HCT116 (cell line): ENCODE measurements around the gene DNAAF8. TPM values are rescaled to one million over a fixed set of nuclear protein-coding genes. Genes with fewer than 3 reads are reported as not detected.

Experiments
- ATAC-seq: fragments of 200-7000 bp; cut with Tn5 transposase; 2 replicates; pipeline ENCODE4 v1.9.1; 2020; ENCODE audit warnings: mild to moderate bottlenecking, moderate library complexity
- Bru-seq: library from RNA; stranded (reverse); fragments of 400-500 nt; gene quantifications from one replicate; lab custom pipeline; 2021; lab: Mats Ljungman, UMichigan
- BruChase-seq, 2 experiments: library from RNA; stranded (reverse); fragments of 400-500 nt; gene quantifications; one replicate each; lab custom pipeline; 2021; lab: Mats Ljungman, UMichigan
- BruUV-seq: library from RNA; stranded (reverse); fragments of 400-500 nt; replicated peaks from 2 replicates; lab custom pipeline; 2021; lab: Mats Ljungman, UMichigan
- CTCF ChIA-PET: fragments of 300-600 bp; sonication (Branson Sonifier 250); formaldehyde crosslinking; loops from one replicate; lab custom pipeline; 2021; ENCODE audit warnings: antibody characterized with exemption; lab: Charles Lee
- POLR2A ChIA-PET: fragments of 300-600, 350-600 bp; sonication (Branson Sonifier 250); formaldehyde crosslinking; loops from one replicate; lab custom pipeline; 2021; ENCODE audit warnings: antibody characterized with exemption; lab: Charles Lee
- RAD21 ChIA-PET, 2 experiments: fragments of 300-600 bp; sonication (Branson Sonifier 250); formaldehyde crosslinking; loops; one replicate each; lab custom pipeline; 2023; ENCODE audit warnings: low total read pairs in 2 of 2; ENCODE audit not compliant: uncharacterized antibody in 2 of 2, unreplicated experiment in 2 of 2, low non-redundant PET in 1 of 2; lab: Charles Lee
- DNase-seq: peaks from one replicate; pipeline ENCODE4 v3.0.0-alpha.2; 2010; ENCODE audit warnings: low read depth, low spot score
- H2AFZ ChIP-seq: fragments of 200-600 bp; shearing (Covaris generic), sonication (generic); 2 replicates; pipeline ENCODE4 v1.6.1; 2017; ENCODE audit warnings: low read depth, mixed run types, mixed read lengths, antibody characterized with exemption, low read length; ENCODE audit not compliant: poor library complexity, severe bottlenecking
- H3K27ac ChIP-seq: 2 replicates; pipeline ENCODE4 v1.5.1; 2012; ENCODE audit warnings: low read depth, low read length
- H3K27me3 ChIP-seq: fragments of 200-600 bp; sonication (generic); 2 replicates; pipeline ENCODE4 v1.6.1; 2016; ENCODE audit warnings: mixed run types, low read length, mixed read lengths; ENCODE audit not compliant: insufficient read depth
- H3K36me3 ChIP-seq, 2 experiments: fragments of 200-500 bp in 1 of 2; fragments of 200-600 bp in 1 of 2; sonication (Bioruptor generic) in 1 of 2; sonication (generic) in 1 of 2; 2 replicates each; pipeline versions ENCODE4 v1.5.1 to v1.6.1; 2014 to 2016; ENCODE audit warnings: low read length in 2 of 2, inconsistent platforms in 1 of 2, mixed read lengths in 1 of 2, mixed run types in 1 of 2; ENCODE audit not compliant: insufficient read depth in 2 of 2, control insufficient read depth in 1 of 2
- H3K4me1 ChIP-seq, 2 experiments: fragments of 200-600 bp in 1 of 2; sonication (generic) in 1 of 2; 2 replicates each; pipeline versions ENCODE4 v1.5.1 to v1.6.1; 2012 to 2017; ENCODE audit warnings: low read length in 2 of 2, inconsistent platforms in 1 of 2, mild to moderate bottlenecking in 1 of 2, mixed read lengths in 1 of 2, mixed run types in 1 of 2, moderate library complexity in 1 of 2; ENCODE audit not compliant: insufficient read depth in 2 of 2, control insufficient read depth in 1 of 2
- H3K4me2 ChIP-seq: fragments of 200-600 bp; sonication (generic); 2 replicates; pipeline ENCODE4 v1.6.1; 2017; ENCODE audit warnings: mixed run types, low read length, mixed read lengths
- H3K4me3 ChIP-seq, 2 experiments: fragments of 200-600 bp in 1 of 2; sonication (generic) in 1 of 2; replicated peaks in 1 of 2; 2 replicates each; pipeline ENCODE4 v1.5.1; 2011 to 2016; ENCODE audit warnings: low read length in 2 of 2, control low read depth in 1 of 2, low read depth in 1 of 2, mild to moderate bottlenecking in 1 of 2, mixed read lengths in 1 of 2, mixed run types in 1 of 2
- H3K79me2 ChIP-seq: fragments of 200-600 bp; sonication (generic); 2 replicates; pipeline ENCODE4 v1.6.1; 2017; ENCODE audit warnings: mild to moderate bottlenecking, mixed run types, low read length, moderate library complexity, mixed read lengths; ENCODE audit not compliant: insufficient read depth
- H3K9ac ChIP-seq: fragments of 200-600 bp; sonication (generic); 2 replicates; pipeline ENCODE4 v1.6.1; 2016; ENCODE audit warnings: low read length, mixed read lengths
- H3K9me2 ChIP-seq: fragments of 200-600 bp; sonication (generic), shearing (Covaris generic); 2 replicates; pipeline ENCODE4 v1.6.1; 2017; ENCODE audit warnings: mixed run types, mild to moderate bottlenecking, moderate library complexity; ENCODE audit not compliant: insufficient read depth
- H3K9me3 ChIP-seq, 2 experiments: fragments of 200-500 bp in 1 of 2; fragments of 200-600 bp in 1 of 2; sonication (Bioruptor generic) in 1 of 2; sonication (generic) in 1 of 2; 2 replicates each; pipeline ENCODE4 v1.6.1; 2014 to 2017; ENCODE audit warnings: low read length in 2 of 2, mixed read lengths in 2 of 2, inconsistent platforms in 1 of 2, low read depth in 1 of 2, mild to moderate bottlenecking in 1 of 2, mixed run types in 1 of 2, moderate library complexity in 1 of 2; ENCODE audit not compliant: control insufficient read depth in 1 of 2, insufficient read depth in 1 of 2
- H4K20me1 ChIP-seq: fragments of 200-600 bp; sonication (generic), shearing (Covaris generic); 2 replicates; pipeline ENCODE4 v1.6.1; 2017; ENCODE audit warnings: mixed run types, mild to moderate bottlenecking, moderate library complexity; ENCODE audit not compliant: insufficient read depth
- CBX3 ChIP-seq: IDR thresholded peaks from 2 replicates; pipeline ENCODE4 v1.6.1; 2012; ENCODE audit warnings: low read depth
- CEBPB ChIP-seq: IDR thresholded peaks from 2 replicates; pipeline ENCODE4 v1.6.1; 2012; ENCODE audit warnings: low read depth
- EGR1 ChIP-seq: IDR thresholded peaks from 2 replicates; pipeline ENCODE4 v1.6.1; 2012; ENCODE audit warnings: low read depth
- ELF1 ChIP-seq: IDR thresholded peaks from 2 replicates; pipeline ENCODE4 v1.6.1; 2012; ENCODE audit warnings: low read depth, borderline replicate concordance
- EZH2phosphoT487 ChIP-seq: fragments of 200-600 bp; IDR thresholded peaks from 2 replicates; pipeline ENCODE4 v1.6.1; 2018; ENCODE audit warnings: antibody characterized with exemption, borderline replicate concordance
- FOSL1 ChIP-seq: IDR thresholded peaks from 2 replicates; pipeline ENCODE4 v1.6.1; 2012; ENCODE audit warnings: low read depth
- JUND ChIP-seq: IDR thresholded peaks from 2 replicates; pipeline ENCODE4 v1.6.1; 2012
- POLR2A ChIP-seq: IDR thresholded peaks from 2 replicates; pipeline ENCODE4 v1.7.0; 2011; ENCODE audit warnings: borderline replicate concordance; ENCODE audit not compliant: insufficient read depth, insufficient read length; ENCODE audit errors: extremely low read depth
- POLR2AphosphoS5 ChIP-seq: IDR thresholded peaks from 2 replicates; pipeline ENCODE4 v1.6.1; 2011; ENCODE audit warnings: mild to moderate bottlenecking, low read depth, low read length, moderate library complexity
- RAD21 ChIP-seq: IDR thresholded peaks from 2 replicates; pipeline ENCODE4 v1.6.1; 2012; ENCODE audit warnings: low read depth, mild to moderate bottlenecking
- SIN3A ChIP-seq: IDR thresholded peaks from 2 replicates; pipeline ENCODE4 v1.6.1; 2012; ENCODE audit warnings: low read depth
- SP1 ChIP-seq: IDR thresholded peaks from 2 replicates; pipeline ENCODE4 v1.6.1; 2012; ENCODE audit warnings: low read depth
- SRF ChIP-seq: IDR thresholded peaks from 2 replicates; pipeline ENCODE4 v1.6.1; 2012; ENCODE audit warnings: low read depth
- TCF7L2 ChIP-seq: IDR thresholded peaks from 2 replicates; pipeline ENCODE4 v1.7.0; 2011; ENCODE audit warnings: borderline replicate concordance, inconsistent platforms; ENCODE audit not compliant: insufficient read depth, insufficient read length; ENCODE audit errors: extremely low read depth
- YY1 ChIP-seq: IDR thresholded peaks from 2 replicates; pipeline ENCODE4 v1.6.1; 2011; ENCODE audit warnings: low read length, low read depth, moderate library complexity, mild to moderate bottlenecking; ENCODE audit not compliant: insufficient replicate concordance; ENCODE audit errors: extremely low read depth
- ZNF274 ChIP-seq: fragments of 200-500 bp; sonication (Bioruptor generic); IDR thresholded peaks from 2 replicates; pipeline ENCODE4 v1.6.1; 2014; ENCODE audit warnings: mild to moderate bottlenecking, low read depth, low read length, inconsistent platforms
- intact Hi-C: fragments of 100-400 bp; cut with micrococcal nuclease; formaldehyde crosslinking; loops from 2 replicates; pipeline ENCODE4 v1.10.0; 2022
- long read RNA-seq: library from polyadenylated mRNA; unstranded; transcript quantifications from one replicate; pipeline ENCODE4 v2.0.0, GENCODE V29; 2021; ENCODE audit not compliant: unreplicated experiment
- polyA plus RNA-seq: library from polyadenylated mRNA; unstranded; fragments of >200 nt; gene quantifications from 2 replicates; pipeline ENCODE4 v1.2.1, GENCODE V29; 2012; ENCODE audit warnings: missing spikeins
- total RNA-seq: library from RNA; stranded (reverse); gene quantifications from one replicate; pipeline ENCODE4 v1.2.1, GENCODE V29; 2021; ENCODE audit not compliant: unreplicated experiment
- TF ChIP-seq, protein P1 (sequence below), 3 experiments: fragments of 200-600 bp in 1 of 3; sonication (generic) in 1 of 3; IDR thresholded peaks in 2 of 3; conservative IDR thresholded peaks in 1 of 3; 2 replicates each; pipeline ENCODE4 v1.5.1; 2012 to 2017; ENCODE audit warnings: low read depth in 2 of 3, low read length in 2 of 3, antibody characterized with exemption in 1 of 3, borderline replicate concordance in 1 of 3, control low read depth in 1 of 3, mild to moderate bottlenecking in 1 of 3, mixed read lengths in 1 of 3, mixed run types in 1 of 3, moderate library complexity in 1 of 3; ENCODE audit not compliant: insufficient read depth in 1 of 3
- TF ChIP-seq, protein P2 (sequence below): IDR thresholded peaks from 2 replicates; pipeline ENCODE4 v1.6.1; 2012
- TF ChIP-seq, protein P3 (sequence below): IDR thresholded peaks from 2 replicates; pipeline ENCODE4 v1.6.1; 2012
- TF ChIP-seq, protein P4 (sequence below): IDR thresholded peaks from 2 replicates; pipeline ENCODE4 v1.6.1; 2012; ENCODE audit warnings: low read depth

The DNAAF8 gene
- total RNA-seq = 1.0 TPM
- polyA plus RNA-seq = 0.39 and 0.72 TPM in 2 replicates
- Bru-seq, nascent RNA = percentile 20 among the genes with signal in this experiment
- percentile 16 among the genes with signal in this experiment for BruChase-seq, experiment 1, labeled RNA remaining after a 6-hour chase
- BruChase-seq, experiment 2, labeled RNA remaining after a 2-hour chase = percentile 12 among the genes with signal in this experiment
- long read RNA-seq, partial matches to known transcripts = 2 of 2 reads
- long read RNA-seq, other reads (novel, unspliced or antisense) = 0 of 2 reads

DNA sequence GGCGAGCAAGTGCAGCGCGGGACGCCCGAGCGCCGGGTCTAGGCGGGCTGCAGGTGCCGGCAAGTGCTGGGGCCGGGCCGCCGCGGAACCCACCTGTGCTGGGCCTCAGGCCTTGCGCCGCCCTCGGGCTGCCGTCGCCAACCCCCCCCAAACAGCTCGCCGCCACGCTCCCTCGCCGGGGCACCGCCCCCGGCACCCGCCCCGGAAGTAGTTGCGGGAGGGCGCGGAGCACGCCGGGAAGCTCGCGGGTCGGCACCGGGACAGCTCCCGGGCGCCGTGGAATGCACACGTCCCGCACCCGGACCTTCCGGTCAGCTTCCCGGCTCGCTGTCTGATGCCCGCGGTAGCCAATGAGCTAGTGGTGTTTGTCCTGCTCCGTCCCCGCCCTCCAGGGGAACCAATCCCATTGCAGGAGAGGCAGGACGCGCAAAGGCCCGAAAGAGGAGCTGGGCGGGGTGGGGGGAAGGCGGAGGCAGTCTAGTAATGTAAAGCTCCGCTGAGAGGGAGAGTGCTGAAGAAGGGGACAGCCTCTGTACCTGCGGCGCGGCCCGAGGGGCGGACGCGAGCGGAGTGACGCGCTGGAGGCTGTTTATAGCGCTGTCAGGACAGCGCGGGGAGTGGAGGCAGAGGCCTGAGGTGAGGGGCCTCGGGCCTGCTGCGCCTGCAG lies at the start of gene DNAAF8, which contains the start of gene ANKS3:
Gene DNAAF8, plus strand, starts transcription at position 475 of the 667 bp plus-strand sequence. CDS start 1,978 bp downstream, outside the sequence.
Gene ANKS3, minus strand, starts transcription at position 209 of the 667 bp plus-strand sequence. CDS start 4,122 bp downstream, outside the sequence.
- intact Hi-C loops = loop anchor here (1.0 to 5.0 kb wide), 4 partner anchors 33 to 223 kb away; partner anchors contain the start of genes ROGDI, SEC14L5 and ZNF500
- H3K9me2 ChIP-seq = no peaks in the 10 kb centered on the region
- DNase-seq = peak; percentile 92
- peak within 1 kb of the TSS; percentile 83 for H3K27ac ChIP-seq
- peak; percentile 94 for ATAC-seq
- no peaks in the 10 kb centered on the region for H3K27me3 ChIP-seq
- peaks cover 29% of the 10 kb centered on the region for H3K79me2 ChIP-seq
- peak within 1 kb of the TSS; percentile 31 for H2AFZ ChIP-seq
- H3K4me3 ChIP-seq = peak within 1 kb of the TSS; percentile 97
- ChIA-PET RAD21 (interaction anchor here in 1 of 2 experiments (1.0 kb wide), 2 partner anchors 40 to 181 kb away, joined by 3 read pairs; no protein-coding TSS in a partner anchor), POLR2A (interaction anchor here (0.7 to 1.9 kb wide), 8 partner anchors 10 to 211 kb away, joined by 3 to 8 read pairs (median 4); partner anchors contain the start of gene ROGDI), CTCF (interaction anchor here (1.5 to 1.6 kb wide), 3 partner anchors 10 to 222 kb away, joined by 3 to 11 read pairs (median 4); partner anchors contain the start of gene MGRN1)
- BruUV-seq = no TSS peak
- H3K4me2 ChIP-seq = peak within 1 kb of the TSS; percentile 96
- H3K9me3 ChIP-seq = no peaks in the 10 kb centered on the region
- H3K4me1 ChIP-seq = peaks cover 8 to 19% of the 10 kb centered on the region in 2 experiments
- H3K36me3 ChIP-seq = peaks cover 3 to 9% of the 10 kb centered on the region in 2 experiments; a peak in 2 of 4 replicates
- H3K9ac ChIP-seq = peak within 1 kb of the TSS; percentile 94
- no peaks in the 10 kb centered on the region for H4K20me1 ChIP-seq
- TF ChIP-seq JUND (no peak), SRF (peak; percentile 61; the same call in 1 of the 2 replicates), EZH2phosphoT487 (no peak), POLR2AphosphoS5 (peak; percentile 71), SP1 (peak; percentile 80), EGR1 (peak; percentile 56; the same call in 1 of the 2 replicates), TCF7L2 (peak; percentile 55), FOSL1 (no peak), YY1 (peak; percentile 68), CEBPB (no peak), SIN3A (peak; percentile 74; the same call in 1 of the 2 replicates), ZNF274 (no peak), CBX3 (no peak), POLR2A (peak; percentile 57), ELF1 (no peak; the same call in 1 of the 2 replicates), RAD21 (no peak)
- TF ChIP-seq, protein P1, sequence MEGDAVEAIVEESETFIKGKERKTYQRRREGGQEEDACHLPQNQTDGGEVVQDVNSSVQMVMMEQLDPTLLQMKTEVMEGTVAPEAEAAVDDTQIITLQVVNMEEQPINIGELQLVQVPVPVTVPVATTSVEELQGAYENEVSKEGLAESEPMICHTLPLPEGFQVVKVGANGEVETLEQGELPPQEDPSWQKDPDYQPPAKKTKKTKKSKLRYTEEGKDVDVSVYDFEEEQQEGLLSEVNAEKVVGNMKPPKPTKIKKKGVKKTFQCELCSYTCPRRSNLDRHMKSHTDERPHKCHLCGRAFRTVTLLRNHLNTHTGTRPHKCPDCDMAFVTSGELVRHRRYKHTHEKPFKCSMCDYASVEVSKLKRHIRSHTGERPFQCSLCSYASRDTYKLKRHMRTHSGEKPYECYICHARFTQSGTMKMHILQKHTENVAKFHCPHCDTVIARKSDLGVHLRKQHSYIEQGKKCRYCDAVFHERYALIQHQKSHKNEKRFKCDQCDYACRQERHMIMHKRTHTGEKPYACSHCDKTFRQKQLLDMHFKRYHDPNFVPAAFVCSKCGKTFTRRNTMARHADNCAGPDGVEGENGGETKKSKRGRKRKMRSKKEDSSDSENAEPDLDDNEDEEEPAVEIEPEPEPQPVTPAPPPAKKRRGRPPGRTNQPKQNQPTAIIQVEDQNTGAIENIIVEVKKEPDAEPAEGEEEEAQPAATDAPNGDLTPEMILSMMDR (IDR thresholded peaks at IDR 0.05 in 2 of 3, conservative IDR thresholded peaks at IDR 0.05 in 1 of 3; ENCODE audit: borderline replicate concordance in 1 of 3, insufficient read depth in 1 of 3, low read depth in 2 of 3, low read length in 2 of 3) = no peak
- TF ChIP-seq, protein P2, sequence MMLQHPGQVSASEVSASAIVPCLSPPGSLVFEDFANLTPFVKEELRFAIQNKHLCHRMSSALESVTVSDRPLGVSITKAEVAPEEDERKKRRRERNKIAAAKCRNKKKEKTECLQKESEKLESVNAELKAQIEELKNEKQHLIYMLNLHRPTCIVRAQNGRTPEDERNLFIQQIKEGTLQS = no peak
- TF ChIP-seq, protein P3, sequence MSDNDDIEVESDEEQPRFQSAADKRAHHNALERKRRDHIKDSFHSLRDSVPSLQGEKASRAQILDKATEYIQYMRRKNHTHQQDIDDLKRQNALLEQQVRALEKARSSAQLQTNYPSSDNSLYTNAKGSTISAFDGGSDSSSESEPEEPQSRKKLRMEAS = peak; percentile 91
- TF ChIP-seq, protein P4, sequence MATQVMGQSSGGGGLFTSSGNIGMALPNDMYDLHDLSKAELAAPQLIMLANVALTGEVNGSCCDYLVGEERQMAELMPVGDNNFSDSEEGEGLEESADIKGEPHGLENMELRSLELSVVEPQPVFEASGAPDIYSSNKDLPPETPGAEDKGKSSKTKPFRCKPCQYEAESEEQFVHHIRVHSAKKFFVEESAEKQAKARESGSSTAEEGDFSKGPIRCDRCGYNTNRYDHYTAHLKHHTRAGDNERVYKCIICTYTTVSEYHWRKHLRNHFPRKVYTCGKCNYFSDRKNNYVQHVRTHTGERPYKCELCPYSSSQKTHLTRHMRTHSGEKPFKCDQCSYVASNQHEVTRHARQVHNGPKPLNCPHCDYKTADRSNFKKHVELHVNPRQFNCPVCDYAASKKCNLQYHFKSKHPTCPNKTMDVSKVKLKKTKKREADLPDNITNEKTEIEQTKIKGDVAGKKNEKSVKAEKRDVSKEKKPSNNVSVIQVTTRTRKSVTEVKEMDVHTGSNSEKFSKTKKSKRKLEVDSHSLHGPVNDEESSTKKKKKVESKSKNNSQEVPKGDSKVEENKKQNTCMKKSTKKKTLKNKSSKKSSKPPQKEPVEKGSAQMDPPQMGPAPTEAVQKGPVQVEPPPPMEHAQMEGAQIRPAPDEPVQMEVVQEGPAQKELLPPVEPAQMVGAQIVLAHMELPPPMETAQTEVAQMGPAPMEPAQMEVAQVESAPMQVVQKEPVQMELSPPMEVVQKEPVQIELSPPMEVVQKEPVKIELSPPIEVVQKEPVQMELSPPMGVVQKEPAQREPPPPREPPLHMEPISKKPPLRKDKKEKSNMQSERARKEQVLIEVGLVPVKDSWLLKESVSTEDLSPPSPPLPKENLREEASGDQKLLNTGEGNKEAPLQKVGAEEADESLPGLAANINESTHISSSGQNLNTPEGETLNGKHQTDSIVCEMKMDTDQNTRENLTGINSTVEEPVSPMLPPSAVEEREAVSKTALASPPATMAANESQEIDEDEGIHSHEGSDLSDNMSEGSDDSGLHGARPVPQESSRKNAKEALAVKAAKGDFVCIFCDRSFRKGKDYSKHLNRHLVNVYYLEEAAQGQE = no peak
